Fibroblast of lung (primary cell): Measurements from ENCODE around the gene HLA-DRB1. TPM values are rescaled to one million over a fixed set of nuclear protein-coding genes. Genes with fewer than 3 reads are reported as not detected.

ENCODE experiments used
- DNase-seq, 2 donors: peaks; one replicate each; pipeline versions ENCODE4 v3.0.0 to v3.0.0-alpha.2; 2010; ENCODE audit warnings: low read depth in 2 of 2
- H2AFZ ChIP-seq: 2 replicates; pipeline ENCODE4 v1.5.1; 2012; ENCODE audit warnings: low read length, control low read depth, inconsistent platforms
- H3K27ac ChIP-seq: 2 replicates; pipeline ENCODE4 v1.5.1; 2011; ENCODE audit warnings: low read length, control low read depth; ENCODE audit not compliant: insufficient read depth
- H3K27me3 ChIP-seq: 2 replicates; pipeline ENCODE4 v1.5.1; 2011; ENCODE audit warnings: mild to moderate bottlenecking, low read length; ENCODE audit not compliant: control insufficient read depth, insufficient read depth
- H3K36me3 ChIP-seq: 2 replicates; pipeline ENCODE4 v1.5.1; 2011; ENCODE audit warnings: low read length; ENCODE audit not compliant: control insufficient read depth, insufficient read depth
- H3K4me1 ChIP-seq: 2 replicates; pipeline ENCODE4 v1.5.1; 2011; ENCODE audit warnings: low read length; ENCODE audit not compliant: control insufficient read depth, insufficient read depth; ENCODE audit errors: extremely low read depth
- H3K4me2 ChIP-seq: 2 replicates; pipeline ENCODE4 v1.5.1; 2011; ENCODE audit warnings: low read length, control low read depth; ENCODE audit not compliant: insufficient read depth; ENCODE audit errors: extremely low read depth
- H3K4me3 ChIP-seq, 4 experiments: fragments of 200-600 bp in 1 of 4; sonication (generic) in 1 of 4; replicated peaks in 1 of 4; 2 replicates each; pipeline ENCODE4 v1.5.1; 2011 to 2016; ENCODE audit warnings: low read length in 4 of 4, low read depth in 3 of 4, mild to moderate bottlenecking in 3 of 4, control low read depth in 2 of 4, inconsistent platforms in 1 of 4, mixed read lengths in 1 of 4; ENCODE audit not compliant: insufficient read depth in 1 of 4; ENCODE audit errors: control extremely low read depth in 1 of 4
- H3K79me2 ChIP-seq: 2 replicates; pipeline ENCODE4 v1.5.1; 2012; ENCODE audit warnings: mild to moderate bottlenecking, low read length, inconsistent platforms; ENCODE audit not compliant: control insufficient read depth, insufficient read depth
- H3K9ac ChIP-seq: 2 replicates; pipeline ENCODE4 v1.5.1; 2011; ENCODE audit warnings: mild to moderate bottlenecking, low read length, control low read depth; ENCODE audit not compliant: insufficient read depth
- H3K9me3 ChIP-seq: 2 replicates; pipeline ENCODE4 v1.5.1; 2012; ENCODE audit warnings: low read depth, low read length; ENCODE audit not compliant: control insufficient read depth, insufficient read depth
- H4K20me1 ChIP-seq: 2 replicates; pipeline ENCODE4 v1.5.1; 2011; ENCODE audit warnings: low read length; ENCODE audit not compliant: control insufficient read depth, insufficient read depth; ENCODE audit errors: extremely low read depth
- CTCF ChIP-seq, 2 donors: IDR thresholded peaks in 1 of 2; conservative IDR thresholded peaks in 1 of 2; 1 replicate in 1 of 2; 2 replicates in 1 of 2; pipeline ENCODE4 v1.5.1; 2011 to 2012; ENCODE audit warnings: low read length in 2 of 2, control low read depth in 1 of 2, inconsistent platforms in 1 of 2, low read depth in 1 of 2, mild to moderate bottlenecking in 1 of 2
- EZH2 ChIP-seq: IDR thresholded peaks from 2 replicates; pipeline ENCODE4 v1.5.1; 2012; ENCODE audit warnings: low read length, control low read depth, mild to moderate bottlenecking; ENCODE audit errors: missing control alignments
- polyA plus RNA-seq, 2 donors: library from polyadenylated mRNA; depleted of rRNA in 1 of 2; stranded (reverse) in 1 of 2; unstranded in 1 of 2; fragments of >200 nt; gene quantifications; 2 replicates each; pipeline ENCODE4 v1.2.1, GENCODE V29; 2011 to 2012; ENCODE audit warnings: missing spikeins in 1 of 2
- total RNA-seq: library from RNA; depleted of rRNA; stranded (reverse); fragments of >200 nt; gene quantifications from 2 replicates; pipeline ENCODE4 v1.2.1, GENCODE V29; 2014

Gene HLA-DRB1
- total and polyA plus RNA-seq, 2 donors (not counting 1 experiment from before 2014, with no cell fraction given) = under 0.01 to 0.42 TPM

- no peaks in the 10 kb centered on the region for H3K27me3 ChIP-seq
- no peak for DNase-seq
- no peaks in the 10 kb centered on the region for H3K79me2 ChIP-seq
- TF ChIP-seq CTCF (conservative IDR thresholded peaks at IDR 0.05 in 1 of 2, IDR thresholded peaks at IDR 0.05 in 1 of 2; ENCODE audit: low read depth in 1 of 2, low read length in 2 of 2) (no peak), EZH2 (no peak)
- H3K4me2 ChIP-seq = no peak overlapping the region
- no peak overlapping the region for H3K9ac ChIP-seq
- H2AFZ ChIP-seq = no peak overlapping the region
- H3K27ac ChIP-seq = no peak overlapping the region
- H3K36me3 ChIP-seq = no peaks in the 10 kb centered on the region
- no peaks in the 10 kb centered on the region for H4K20me1 ChIP-seq
- no peaks in the 10 kb centered on the region for H3K9me3 ChIP-seq
- H3K4me3 ChIP-seq = no peak overlapping the region
- no peaks in the 10 kb centered on the region for H3K4me1 ChIP-seq
Measured at GRCh38 chr6:32565511-32565910, 24.1 kb downstream of the HLA-DRB1 start.

GRCh38 chr6:32562940-32563339 lies 26.7 kb downstream of the HLA-DRB1 start:
- no peak overlapping the region for H3K9ac ChIP-seq
- H3K27ac ChIP-seq = no peak overlapping the region
- TF ChIP-seq EZH2 = no peak
- TF ChIP-seq CTCF (conservative IDR thresholded peaks at IDR 0.05 in 1 of 2, IDR thresholded peaks at IDR 0.05 in 1 of 2; ENCODE audit: low read depth in 1 of 2, low read length in 2 of 2) = no peak
- H3K4me2 ChIP-seq = no peak overlapping the region
- H4K20me1 ChIP-seq = no peaks in the 10 kb centered on the region
- no peaks in the 10 kb centered on the region for H3K36me3 ChIP-seq
- H3K4me1 ChIP-seq = no peaks in the 10 kb centered on the region
- no peak overlapping the region for H3K4me3 ChIP-seq
- H3K27me3 ChIP-seq = no peaks in the 10 kb centered on the region
- DNase-seq = no peak
- no peaks in the 10 kb centered on the region for H3K9me3 ChIP-seq
- H3K79me2 ChIP-seq = no peaks in the 10 kb centered on the region
- no peak overlapping the region for H2AFZ ChIP-seq

GRCh38 chr6:32559747-32560146 lies 29.9 kb downstream of the HLA-DRB1 start:
- no peak overlapping the region for H2AFZ ChIP-seq
- TF ChIP-seq EZH2 = no peak
- TF ChIP-seq CTCF (conservative IDR thresholded peaks at IDR 0.05 in 1 of 2, IDR thresholded peaks at IDR 0.05 in 1 of 2; ENCODE audit: low read depth in 1 of 2, low read length in 2 of 2) = no peak

More at GRCh38 chr6:32559747-32560146, 29.9 kb downstream of the HLA-DRB1 start:
- DNase-seq = no peak
- no peak overlapping the region for H3K9ac ChIP-seq
- H3K27ac ChIP-seq = no peak overlapping the region
- no peaks in the 10 kb centered on the region for H3K36me3 ChIP-seq
- no peaks in the 10 kb centered on the region for H3K79me2 ChIP-seq
- no peak overlapping the region for H3K4me2 ChIP-seq
- H4K20me1 ChIP-seq = no peaks in the 10 kb centered on the region
- no peaks in the 10 kb centered on the region for H3K9me3 ChIP-seq
- H3K4me3 ChIP-seq = no peak overlapping the region
- no peaks in the 10 kb centered on the region for H3K27me3 ChIP-seq
- no peaks in the 10 kb centered on the region for H3K4me1 ChIP-seq
